ENCODE data around the gene ATP1A2.
"Not testable (repeated sequence)": the region's sequence is repeated elsewhere in the genome, so short reads cannot be mapped to it uniquely, and the experiment has no call there.

The ATP1A2 gene

GRCh38 chr1:160121388-160121787, 5.8 kb downstream of the ATP1A2 start:
- ChIA-PET CTCF (interaction anchor here (1.5 kb wide), 1 partner anchor 130 kb away, joined by 4 read pairs; no protein-coding TSS in a partner anchor), POLR2A (no interaction called here)
- DNase-seq (ENCODE audit: extremely low spot score), result no peak
- TF ChIP-seq CTCF (IDR thresholded peaks at IDR 0.05; ENCODE audit: control extremely low read depth, extremely low read depth, low read depth, missing control alignments), result no peak

- CTCF ChIA-PET, result interaction anchor here (0.9 to 1.8 kb wide), 5 partner anchors 15 to 169 kb away, joined by 3 to 5 read pairs (median 3); no protein-coding TSS in a partner anchor
- POLR2A ChIA-PET, result no interaction called here
- no peak for DNase-seq (ENCODE audit: extremely low spot score)
- no peak for TF ChIP-seq CTCF (IDR thresholded peaks at IDR 0.05; ENCODE audit: control extremely low read depth, extremely low read depth, low read depth, missing control alignments)
Observed at GRCh38 chr1:160122978-160123495, 7.5 kb downstream of the ATP1A2 start.

GRCh38 chr1:160123726-160124125, 8.2 kb downstream of the ATP1A2 start:
- POLR2A ChIA-PET, result no interaction called here
- TF ChIP-seq CTCF (IDR thresholded peaks at IDR 0.05; ENCODE audit: control extremely low read depth, extremely low read depth, low read depth, missing control alignments), result no peak
- no peak for DNase-seq (ENCODE audit: extremely low spot score)
- CTCF ChIA-PET, result interaction anchor here (1.0 to 1.3 kb wide), 3 partner anchors 29 to 167 kb away, joined by 3 to 4 read pairs (median 3); no protein-coding TSS in a partner anchor

- no peak for TF ChIP-seq CTCF (IDR thresholded peaks at IDR 0.05; ENCODE audit: control extremely low read depth, extremely low read depth, low read depth, missing control alignments)
- CTCF ChIA-PET, result interaction anchor here (1.0 to 1.3 kb wide), 4 partner anchors 16 to 251 kb away, joined by 3 to 4 read pairs (median 3); no protein-coding TSS in a partner anchor
- POLR2A ChIA-PET, result no interaction called here
- DNase-seq (ENCODE audit: extremely low spot score), result no peak
Observed at GRCh38 chr1:160124705-160125478, 9.3 kb downstream of the ATP1A2 start.

GRCh38 chr1:160125746-160126145, 10.2 kb downstream of the ATP1A2 start:
- CTCF ChIA-PET, result interaction anchor here (1.0 to 1.2 kb wide), 3 partner anchors 17 to 250 kb away, joined by 3 read pairs; no protein-coding TSS in a partner anchor
- POLR2A ChIA-PET, result no interaction called here
- no peak for TF ChIP-seq CTCF (IDR thresholded peaks at IDR 0.05; ENCODE audit: control extremely low read depth, extremely low read depth, low read depth, missing control alignments)
- no peak for DNase-seq (ENCODE audit: extremely low spot score)

GRCh38 chr1:160126342-160126741, 10.8 kb downstream of the ATP1A2 start:
- DNase-seq (ENCODE audit: extremely low spot score); POLR2A ChIA-PET: not testable (repeated sequence)
- CTCF ChIA-PET, result interaction anchor here (1.0 to 2.0 kb wide), 3 partner anchors 25 to 250 kb away, joined by 3 to 5 read pairs (median 3); no protein-coding TSS in a partner anchor

- DNase-seq (ENCODE audit: extremely low spot score), result no peak
- TF ChIP-seq CTCF (IDR thresholded peaks at IDR 0.05; ENCODE audit: control extremely low read depth, extremely low read depth, low read depth, missing control alignments), result no peak
- POLR2A ChIA-PET, result no interaction called here
- CTCF ChIA-PET, result interaction anchor here (0.9 to 2.0 kb wide), 5 partner anchors 26 to 250 kb away, joined by 3 to 5 read pairs (median 4); no protein-coding TSS in a partner anchor
Observed at GRCh38 chr1:160127381-160127780, 11.8 kb downstream of the ATP1A2 start.

All from GM10248 (cell line).